GM18508 (cell line): ENCODE measurements around the gene GCLM.
A peak's percentile ranks its signal among the peaks of the same experiment; 100 is the strongest.

Source experiments
- ATAC-seq: cut with Tn5 transposase; IDR thresholded peaks from one replicate; pipeline ENCODE4 v1.9.1; 2021; ENCODE audit warnings: moderate number of reproducible peaks; ENCODE audit not compliant: insufficient read depth, unreplicated experiment

GCLM gene

GRCh38 chr1:93847811-93848288 lies 61.4 kb downstream of the GCLM start:
- ATAC-seq = peak; percentile 19

- peak; percentile 47 for ATAC-seq
Observed at GRCh38 chr1:93846992-93847810, 62.0 kb downstream of the GCLM start.

GRCh38 chr1:93846206-93846991 lies 62.8 kb downstream of the GCLM start:
- no peak for ATAC-seq

GRCh38 chr1:93845538-93846205 lies 63.6 kb downstream of the GCLM start:
- no peak for ATAC-seq

GRCh38 chr1:93844262-93845045 lies 64.8 kb downstream of the GCLM start:
- no peak for ATAC-seq

- no peak for ATAC-seq
Observed at GRCh38 chr1:93842750-93843500, 66.3 kb downstream of the GCLM start.

- no peak for ATAC-seq
Observed at GRCh38 chr1:93841771-93842170, 67.5 kb downstream of the GCLM start.

- ATAC-seq = no peak
Observed at GRCh38 chr1:93840956-93841482, 68.2 kb downstream of the GCLM start.

GRCh38 chr1:93839753-93840152 lies 69.5 kb downstream of the GCLM start:
- no peak for ATAC-seq

- ATAC-seq = no peak
Observed at GRCh38 chr1:93839307-93839706, 69.9 kb downstream of the GCLM start.

- no peak for ATAC-seq
Observed at GRCh38 chr1:93837961-93838360, 71.3 kb downstream of the GCLM start.
